Fibroblast of lung (primary cell): ENCODE results near the gene NDUFS2.

Experiments used
- EZH2 ChIP-seq: IDR thresholded peaks from 2 replicates; pipeline ENCODE4 v1.5.1; 2012; ENCODE audit warnings: low read length, control low read depth, mild to moderate bottlenecking; ENCODE audit errors: missing control alignments
- TF ChIP-seq, protein P1 (sequence below), 2 donors: IDR thresholded peaks in 1 of 2; conservative IDR thresholded peaks in 1 of 2; 1 replicate in 1 of 2; 2 replicates in 1 of 2; pipeline ENCODE4 v1.5.1; 2011 to 2012; ENCODE audit warnings: low read length in 2 of 2, control low read depth in 1 of 2, inconsistent platforms in 1 of 2, low read depth in 1 of 2, mild to moderate bottlenecking in 1 of 2

GRCh38 chr1:161226759-161227158 lies 24.6 kb downstream of the NDUFS2 start:
- TF ChIP-seq, protein P1, sequence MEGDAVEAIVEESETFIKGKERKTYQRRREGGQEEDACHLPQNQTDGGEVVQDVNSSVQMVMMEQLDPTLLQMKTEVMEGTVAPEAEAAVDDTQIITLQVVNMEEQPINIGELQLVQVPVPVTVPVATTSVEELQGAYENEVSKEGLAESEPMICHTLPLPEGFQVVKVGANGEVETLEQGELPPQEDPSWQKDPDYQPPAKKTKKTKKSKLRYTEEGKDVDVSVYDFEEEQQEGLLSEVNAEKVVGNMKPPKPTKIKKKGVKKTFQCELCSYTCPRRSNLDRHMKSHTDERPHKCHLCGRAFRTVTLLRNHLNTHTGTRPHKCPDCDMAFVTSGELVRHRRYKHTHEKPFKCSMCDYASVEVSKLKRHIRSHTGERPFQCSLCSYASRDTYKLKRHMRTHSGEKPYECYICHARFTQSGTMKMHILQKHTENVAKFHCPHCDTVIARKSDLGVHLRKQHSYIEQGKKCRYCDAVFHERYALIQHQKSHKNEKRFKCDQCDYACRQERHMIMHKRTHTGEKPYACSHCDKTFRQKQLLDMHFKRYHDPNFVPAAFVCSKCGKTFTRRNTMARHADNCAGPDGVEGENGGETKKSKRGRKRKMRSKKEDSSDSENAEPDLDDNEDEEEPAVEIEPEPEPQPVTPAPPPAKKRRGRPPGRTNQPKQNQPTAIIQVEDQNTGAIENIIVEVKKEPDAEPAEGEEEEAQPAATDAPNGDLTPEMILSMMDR (conservative IDR thresholded peaks at IDR 0.05 in 1 of 2, IDR thresholded peaks at IDR 0.05 in 1 of 2; ENCODE audit: low read depth in 1 of 2, low read length in 2 of 2): no peak
- TF ChIP-seq EZH2: no peak
